Chondrocyte (in vitro differentiated cells): ENCODE data around the gene ASCC3. TPM values are rescaled to one million over a fixed set of nuclear protein-coding genes. Genes with fewer than 3 reads are reported as not detected.

ENCODE experiments used
- DNase-seq: peaks from one replicate; pipeline ENCODE4 v3.0.0; 2021; ENCODE audit warnings: mixed read lengths, low spot score
- H3K27ac Mint-ChIP-seq: one replicate; pipeline ENCODE4 v1.8.0; 2021; ENCODE audit warnings: mild to moderate bottlenecking, moderate library complexity, mixed read lengths; ENCODE audit not compliant: unreplicated experiment
- H3K27me3 Mint-ChIP-seq: 2 replicates; pipeline ENCODE4 v1.8.0; 2021; ENCODE audit warnings: low read depth, mixed read lengths
- H3K36me3 Mint-ChIP-seq: 2 replicates; pipeline ENCODE4 v1.8.0; 2021; ENCODE audit warnings: low read depth, mixed read lengths
- H3K4me1 Mint-ChIP-seq: 2 replicates; pipeline ENCODE4 v1.8.0; 2021; ENCODE audit warnings: low read depth, mild to moderate bottlenecking, mixed read lengths
- H3K4me3 Mint-ChIP-seq: one replicate; pipeline ENCODE4 v1.8.0; 2021; ENCODE audit warnings: mild to moderate bottlenecking, moderate library complexity, mixed read lengths; ENCODE audit not compliant: unreplicated experiment
- H3K9me3 Mint-ChIP-seq: 2 replicates; pipeline ENCODE4 v1.8.0; 2021; ENCODE audit warnings: low read depth, mixed read lengths
- CTCF ChIP-seq: fragments of 200-600 bp; sonication (generic); IDR thresholded peaks from 2 replicates; pipeline ENCODE4 v1.5.0; 2021; ENCODE audit warnings: antibody characterized with exemption, mild to moderate bottlenecking, moderate library complexity
- total RNA-seq: library from RNA; stranded (reverse); gene quantifications from 3 replicates; pipeline ENCODE4 v1.2.1, GENCODE V29; 2021

The ASCC3 gene
- total RNA-seq, 1 donor from 2014 or later: 54.3 TPM

- Mint-ChIP-seq H3K4me1 (peaks cover 3% of the 10 kb centered on the region), H3K27ac (peak overlapping the region; percentile 50), H3K27me3 (no peaks in the 10 kb centered on the region), H3K4me3 (no peak overlapping the region), H3K9me3 (peaks cover 8% of the 10 kb centered on the region), H3K36me3 (peaks cover 17% of the 10 kb centered on the region)
- TF ChIP-seq CTCF: no peak
- no peak for DNase-seq
Measured at GRCh38 chr6:100701728-100702127, 179.4 kb downstream of the ASCC3 start.

- Mint-ChIP-seq H3K9me3 (peaks cover 8% of the 10 kb centered on the region), H3K4me1 (peaks cover 3% of the 10 kb centered on the region), H3K36me3 (peaks cover 17% of the 10 kb centered on the region), H3K4me3 (no peak overlapping the region), H3K27me3 (no peaks in the 10 kb centered on the region), H3K27ac (no peak overlapping the region)
- no peak for DNase-seq
- TF ChIP-seq CTCF: no peak
Measured at GRCh38 chr6:100700009-100700408, 181.1 kb downstream of the ASCC3 start.

- no peak for DNase-seq
- Mint-ChIP-seq H3K27ac (no peak overlapping the region), H3K4me3 (no peak overlapping the region), H3K4me1 (peaks cover 6% of the 10 kb centered on the region), H3K9me3 (peaks cover 5% of the 10 kb centered on the region), H3K36me3 (peaks cover 9% of the 10 kb centered on the region), H3K27me3 (no peaks in the 10 kb centered on the region)
- TF ChIP-seq CTCF: no peak
Measured at GRCh38 chr6:100695445-100695844, 185.7 kb downstream of the ASCC3 start.

- Mint-ChIP-seq H3K36me3 (peaks cover 2% of the 10 kb centered on the region), H3K9me3 (no peaks in the 10 kb centered on the region), H3K27ac (no peak overlapping the region), H3K27me3 (no peaks in the 10 kb centered on the region), H3K4me1 (peaks cover 6% of the 10 kb centered on the region), H3K4me3 (no peak overlapping the region)
- DNase-seq: no peak
- TF ChIP-seq CTCF: no peak
Measured at GRCh38 chr6:100693249-100693927, 187.7 kb downstream of the ASCC3 start.

- no peak overlapping the region for H3K27ac Mint-ChIP-seq
- H3K4me1 Mint-ChIP-seq: peaks cover 6% of the 10 kb centered on the region
- H3K27me3 Mint-ChIP-seq: no peaks in the 10 kb centered on the region
- no peaks in the 10 kb centered on the region for H3K9me3 Mint-ChIP-seq
- H3K36me3 Mint-ChIP-seq: peaks cover under 1% of the 10 kb centered on the region
- TF ChIP-seq CTCF: no peak
- H3K4me3 Mint-ChIP-seq: no peak overlapping the region
- no peak for DNase-seq
Measured at GRCh38 chr6:100691972-100692371, 189.2 kb downstream of the ASCC3 start.
